Transverse colon (tissue), 4 donors: ENCODE results near the gene MDP1.

ENCODE experiments used
- POLR2A ChIP-seq: fragments of 450-650 bp; IDR thresholded peaks from one replicate; pipeline ENCODE4 v1.6.1; 2016; ENCODE audit warnings: antibody characterized with exemption, mild to moderate bottlenecking, moderate library complexity
- POLR2AphosphoS5 ChIP-seq, 3 donors: sonication (generic); formaldehyde crosslinking; IDR thresholded peaks; one replicate each; pipeline ENCODE4 v1.6.1; 2016; ENCODE audit warnings: antibody characterized with exemption in 3 of 3
- TF ChIP-seq, protein P1 (sequence below), 5 experiments: fragments of 200-600 bp in 3 of 5; fragments of 450-650 bp in 2 of 5; sonication (generic) in 3 of 5; IDR thresholded peaks; 1 replicate in 2 of 5; 2 replicates in 3 of 5; pipeline ENCODE4 v1.5.1; 2016 to 2017; ENCODE audit warnings: antibody characterized with exemption in 5 of 5, inconsistent platforms in 3 of 5, mild to moderate bottlenecking in 2 of 5, moderate library complexity in 1 of 5

DNA sequence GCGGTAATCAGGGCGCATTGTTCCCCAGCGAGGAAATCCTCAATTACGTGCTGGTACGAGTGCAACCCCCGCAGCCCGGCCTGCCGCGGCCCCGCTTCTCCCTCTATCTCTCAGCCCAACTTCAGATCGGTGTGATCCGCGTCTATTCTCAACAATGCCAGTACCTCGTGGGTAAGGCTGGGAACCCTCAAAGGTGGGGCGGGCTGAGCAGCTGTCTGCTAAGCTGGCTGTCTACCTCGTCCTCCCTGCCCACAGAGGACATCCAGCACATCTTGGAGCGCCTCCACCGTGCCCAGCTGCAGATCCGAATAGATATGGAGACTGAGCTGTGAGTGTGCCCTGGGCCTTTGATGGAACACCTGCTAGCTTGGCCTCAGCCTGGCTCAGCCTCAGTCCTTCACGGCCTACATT lies 43.0 kb downstream of the MDP1 start:
- TF ChIP-seq, protein P1, sequence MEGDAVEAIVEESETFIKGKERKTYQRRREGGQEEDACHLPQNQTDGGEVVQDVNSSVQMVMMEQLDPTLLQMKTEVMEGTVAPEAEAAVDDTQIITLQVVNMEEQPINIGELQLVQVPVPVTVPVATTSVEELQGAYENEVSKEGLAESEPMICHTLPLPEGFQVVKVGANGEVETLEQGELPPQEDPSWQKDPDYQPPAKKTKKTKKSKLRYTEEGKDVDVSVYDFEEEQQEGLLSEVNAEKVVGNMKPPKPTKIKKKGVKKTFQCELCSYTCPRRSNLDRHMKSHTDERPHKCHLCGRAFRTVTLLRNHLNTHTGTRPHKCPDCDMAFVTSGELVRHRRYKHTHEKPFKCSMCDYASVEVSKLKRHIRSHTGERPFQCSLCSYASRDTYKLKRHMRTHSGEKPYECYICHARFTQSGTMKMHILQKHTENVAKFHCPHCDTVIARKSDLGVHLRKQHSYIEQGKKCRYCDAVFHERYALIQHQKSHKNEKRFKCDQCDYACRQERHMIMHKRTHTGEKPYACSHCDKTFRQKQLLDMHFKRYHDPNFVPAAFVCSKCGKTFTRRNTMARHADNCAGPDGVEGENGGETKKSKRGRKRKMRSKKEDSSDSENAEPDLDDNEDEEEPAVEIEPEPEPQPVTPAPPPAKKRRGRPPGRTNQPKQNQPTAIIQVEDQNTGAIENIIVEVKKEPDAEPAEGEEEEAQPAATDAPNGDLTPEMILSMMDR (IDR thresholded peaks at IDR 0.05) = no peak
- no peak for TF ChIP-seq POLR2AphosphoS5 (IDR thresholded peaks at IDR 0.05)
- no peak for TF ChIP-seq POLR2A
